Ishikawa (cell line): ENCODE measurements around the gene G3BP2.

Experiments used
- CEBPB ChIP-seq: IDR thresholded peaks from 2 replicates; pipeline ENCODE4 v1.6.1; 2012
- CREB1 ChIP-seq: IDR thresholded peaks from 2 replicates; pipeline ENCODE4 v1.6.1; 2012; ENCODE audit warnings: low read depth
- EGR1 ChIP-seq: IDR thresholded peaks from 2 replicates; pipeline ENCODE4 v1.6.1; 2012
- EP300 ChIP-seq: IDR thresholded peaks from 2 replicates; pipeline ENCODE4 v1.6.1; 2012; ENCODE audit warnings: borderline replicate concordance
- FOXM1 ChIP-seq: IDR thresholded peaks from 2 replicates; pipeline ENCODE4 v1.6.1; 2012; ENCODE audit warnings: low read depth, borderline replicate concordance
- NFIC ChIP-seq: IDR thresholded peaks from 2 replicates; pipeline ENCODE4 v1.6.1; 2012
- RAD21 ChIP-seq: IDR thresholded peaks from 2 replicates; pipeline ENCODE4 v1.6.1; 2012; ENCODE audit warnings: low read depth
- TAF1 ChIP-seq: IDR thresholded peaks from 2 replicates; pipeline ENCODE4 v1.6.1; 2012; ENCODE audit warnings: low read depth, mild to moderate bottlenecking
- TCF12 ChIP-seq: IDR thresholded peaks from 2 replicates; pipeline ENCODE4 v1.6.1; 2012; ENCODE audit warnings: low read depth
- TEAD4 ChIP-seq: IDR thresholded peaks from 2 replicates; pipeline ENCODE4 v1.6.1; 2012
- YY1 ChIP-seq: IDR thresholded peaks from 2 replicates; pipeline ENCODE4 v1.6.1; 2012; ENCODE audit warnings: low read depth
- ZBTB7A ChIP-seq: IDR thresholded peaks from 2 replicates; pipeline ENCODE4 v1.6.1; 2012; ENCODE audit warnings: low read depth
- TF ChIP-seq, protein P1 (sequence below): IDR thresholded peaks from 2 replicates; pipeline ENCODE4 v1.6.1; 2012
- TF ChIP-seq, protein P2 (sequence below): IDR thresholded peaks from 2 replicates; pipeline ENCODE4 v1.6.1; 2012
- TF ChIP-seq, protein P3 (sequence below): IDR thresholded peaks from 2 replicates; pipeline ENCODE4 v1.6.1; 2012; ENCODE audit warnings: low read depth, mild to moderate bottlenecking

The G3BP2 gene

DNA sequence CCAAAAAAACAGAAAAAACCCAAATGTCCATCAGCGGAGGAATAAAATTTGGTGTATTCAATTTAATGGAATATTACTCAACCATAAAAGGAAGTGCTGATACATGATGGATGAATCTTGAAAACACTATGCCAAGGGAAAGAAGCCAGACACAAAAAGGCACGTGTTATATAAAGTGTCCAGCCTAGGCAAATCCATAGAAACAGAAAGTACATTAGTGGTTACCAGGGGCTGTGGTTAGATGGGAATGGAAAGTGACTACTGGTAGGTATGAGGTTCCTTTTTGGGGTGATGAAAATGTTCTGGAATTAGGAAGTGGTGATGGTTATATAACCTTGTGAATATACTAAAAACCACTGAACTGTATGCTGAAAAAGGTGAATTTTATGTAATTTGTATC, 39.4 kb downstream of the G3BP2 start:
- no peak for TF ChIP-seq EGR1
- TF ChIP-seq TCF12 = no peak
- TF ChIP-seq FOXM1 = no peak
- no peak for TF ChIP-seq CEBPB
- TF ChIP-seq, protein P1, sequence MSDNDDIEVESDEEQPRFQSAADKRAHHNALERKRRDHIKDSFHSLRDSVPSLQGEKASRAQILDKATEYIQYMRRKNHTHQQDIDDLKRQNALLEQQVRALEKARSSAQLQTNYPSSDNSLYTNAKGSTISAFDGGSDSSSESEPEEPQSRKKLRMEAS = no peak
- no peak for TF ChIP-seq CREB1
- TF ChIP-seq ZBTB7A = no peak
- TF ChIP-seq, protein P2, sequence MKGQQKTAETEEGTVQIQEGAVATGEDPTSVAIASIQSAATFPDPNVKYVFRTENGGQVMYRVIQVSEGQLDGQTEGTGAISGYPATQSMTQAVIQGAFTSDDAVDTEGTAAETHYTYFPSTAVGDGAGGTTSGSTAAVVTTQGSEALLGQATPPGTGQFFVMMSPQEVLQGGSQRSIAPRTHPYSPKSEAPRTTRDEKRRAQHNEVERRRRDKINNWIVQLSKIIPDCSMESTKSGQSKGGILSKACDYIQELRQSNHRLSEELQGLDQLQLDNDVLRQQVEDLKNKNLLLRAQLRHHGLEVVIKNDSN = no peak
- TF ChIP-seq RAD21 = no peak
- no peak for TF ChIP-seq TAF1
- no peak for TF ChIP-seq YY1
- no peak for TF ChIP-seq NFIC
- TF ChIP-seq TEAD4 = no peak

DNA sequence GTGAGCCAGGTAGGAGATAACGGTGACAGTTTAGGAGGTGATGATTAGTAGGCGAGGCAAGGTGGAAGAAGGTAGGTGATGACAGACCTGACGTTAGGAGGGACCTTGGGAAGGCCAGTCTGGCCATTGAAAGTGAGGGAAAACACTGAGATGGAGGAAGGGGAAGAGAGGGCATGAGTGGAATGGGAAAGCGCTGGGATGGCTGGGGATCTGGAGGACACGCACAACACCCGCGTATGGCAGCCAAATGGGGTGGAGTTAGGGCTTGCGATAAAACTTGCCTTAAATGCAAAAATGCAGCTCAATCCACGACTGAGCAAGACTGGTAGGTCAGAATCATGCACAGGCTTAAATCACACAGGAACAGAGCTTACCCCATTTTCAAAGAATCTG, 42.3 kb downstream of the G3BP2 start:
- TF ChIP-seq, protein P3, sequence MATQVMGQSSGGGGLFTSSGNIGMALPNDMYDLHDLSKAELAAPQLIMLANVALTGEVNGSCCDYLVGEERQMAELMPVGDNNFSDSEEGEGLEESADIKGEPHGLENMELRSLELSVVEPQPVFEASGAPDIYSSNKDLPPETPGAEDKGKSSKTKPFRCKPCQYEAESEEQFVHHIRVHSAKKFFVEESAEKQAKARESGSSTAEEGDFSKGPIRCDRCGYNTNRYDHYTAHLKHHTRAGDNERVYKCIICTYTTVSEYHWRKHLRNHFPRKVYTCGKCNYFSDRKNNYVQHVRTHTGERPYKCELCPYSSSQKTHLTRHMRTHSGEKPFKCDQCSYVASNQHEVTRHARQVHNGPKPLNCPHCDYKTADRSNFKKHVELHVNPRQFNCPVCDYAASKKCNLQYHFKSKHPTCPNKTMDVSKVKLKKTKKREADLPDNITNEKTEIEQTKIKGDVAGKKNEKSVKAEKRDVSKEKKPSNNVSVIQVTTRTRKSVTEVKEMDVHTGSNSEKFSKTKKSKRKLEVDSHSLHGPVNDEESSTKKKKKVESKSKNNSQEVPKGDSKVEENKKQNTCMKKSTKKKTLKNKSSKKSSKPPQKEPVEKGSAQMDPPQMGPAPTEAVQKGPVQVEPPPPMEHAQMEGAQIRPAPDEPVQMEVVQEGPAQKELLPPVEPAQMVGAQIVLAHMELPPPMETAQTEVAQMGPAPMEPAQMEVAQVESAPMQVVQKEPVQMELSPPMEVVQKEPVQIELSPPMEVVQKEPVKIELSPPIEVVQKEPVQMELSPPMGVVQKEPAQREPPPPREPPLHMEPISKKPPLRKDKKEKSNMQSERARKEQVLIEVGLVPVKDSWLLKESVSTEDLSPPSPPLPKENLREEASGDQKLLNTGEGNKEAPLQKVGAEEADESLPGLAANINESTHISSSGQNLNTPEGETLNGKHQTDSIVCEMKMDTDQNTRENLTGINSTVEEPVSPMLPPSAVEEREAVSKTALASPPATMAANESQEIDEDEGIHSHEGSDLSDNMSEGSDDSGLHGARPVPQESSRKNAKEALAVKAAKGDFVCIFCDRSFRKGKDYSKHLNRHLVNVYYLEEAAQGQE = no peak
- TF ChIP-seq TEAD4 (no peak), TCF12 (no peak), EGR1 (no peak), YY1 (no peak), ZBTB7A (no peak), TAF1 (no peak), EP300 (no peak), NFIC (no peak), CEBPB (no peak), RAD21 (no peak)
- TF ChIP-seq, protein P1 = no peak; the same call in 1 of the 2 replicates
- TF ChIP-seq, protein P2 = no peak

DNA sequence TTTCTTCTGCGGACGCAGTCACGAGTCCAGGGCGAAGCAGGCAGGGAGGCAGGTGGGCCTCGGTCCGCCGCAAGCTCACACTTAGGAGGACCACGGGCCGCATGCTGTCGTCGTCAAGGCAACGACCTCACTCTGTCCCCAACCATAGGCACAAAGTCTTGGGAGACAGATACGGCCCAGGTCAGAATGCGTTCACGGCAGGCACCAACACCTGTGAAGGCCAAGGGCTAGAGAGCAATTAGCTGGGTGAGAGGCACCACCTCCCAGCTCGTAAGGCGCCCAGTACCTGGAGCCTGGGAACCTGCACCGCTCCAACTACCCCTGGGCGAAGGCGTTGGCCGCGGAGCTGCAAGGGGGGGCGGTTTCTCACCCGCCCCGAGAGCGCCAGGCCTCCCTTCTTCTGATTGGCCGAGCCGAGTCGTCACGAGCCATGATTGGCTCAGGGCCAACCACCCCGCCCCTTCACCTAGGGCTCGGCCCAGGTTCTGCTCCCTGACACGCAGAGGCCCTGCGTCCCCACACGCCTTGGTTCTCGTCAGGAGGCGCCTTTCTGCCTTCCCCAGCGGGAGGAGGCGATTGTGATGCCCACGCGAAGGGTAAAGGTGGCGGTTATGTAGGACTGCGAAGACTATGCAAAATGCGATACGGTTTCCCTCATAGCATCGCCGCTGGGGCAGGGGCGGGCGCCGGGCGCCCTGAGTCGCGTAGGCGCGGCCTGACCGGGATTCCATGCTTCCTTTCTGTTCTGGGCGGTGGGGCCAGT, 42.9 kb downstream of the G3BP2 start, which contains the start of gene CDKL2:
Gene CDKL2 (minus strand): TSS at position 355 of the 763 bp plus-strand sequence. CDS start 4,540 bp downstream, outside the sequence.
- TF ChIP-seq TCF12 = peak; percentile 46; the same call in 1 of the 2 replicates
- TF ChIP-seq, protein P1 = peak; percentile 71
- TF ChIP-seq TAF1 = peak; percentile 53
- TF ChIP-seq, protein P2 = peak; percentile 79
- TF ChIP-seq CREB1 = no peak
- TF ChIP-seq RAD21 = peak; percentile 9; the same call in 1 of the 2 replicates
- no peak for TF ChIP-seq FOXM1
- TF ChIP-seq EGR1 = no peak
- TF ChIP-seq NFIC = peak; percentile 91
- TF ChIP-seq TEAD4 = no peak

DNA sequence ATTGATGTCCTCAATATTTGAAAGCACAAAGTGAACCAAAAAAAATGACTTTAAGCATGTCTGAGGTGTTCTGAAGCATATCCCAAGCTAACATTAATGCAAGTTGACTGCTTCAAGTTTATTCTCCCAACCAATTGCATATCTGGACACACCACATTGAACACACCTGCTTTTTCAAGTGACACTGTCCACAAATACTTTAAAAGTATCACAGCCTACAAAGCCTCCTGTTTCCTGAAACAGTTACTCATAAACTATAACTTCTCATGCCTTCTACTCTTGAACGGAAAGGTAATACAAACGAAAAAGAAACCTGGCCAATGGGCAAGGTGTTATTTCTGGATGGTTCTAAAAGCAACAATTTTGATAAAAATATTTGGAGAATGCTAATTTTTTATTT, 44.0 kb downstream of the G3BP2 start:
- TF ChIP-seq, protein P1 = no peak
- TF ChIP-seq EP300 = no peak
- TF ChIP-seq TAF1 = no peak
- TF ChIP-seq CREB1 = no peak
- no peak for TF ChIP-seq TEAD4
- TF ChIP-seq ZBTB7A = no peak

DNA sequence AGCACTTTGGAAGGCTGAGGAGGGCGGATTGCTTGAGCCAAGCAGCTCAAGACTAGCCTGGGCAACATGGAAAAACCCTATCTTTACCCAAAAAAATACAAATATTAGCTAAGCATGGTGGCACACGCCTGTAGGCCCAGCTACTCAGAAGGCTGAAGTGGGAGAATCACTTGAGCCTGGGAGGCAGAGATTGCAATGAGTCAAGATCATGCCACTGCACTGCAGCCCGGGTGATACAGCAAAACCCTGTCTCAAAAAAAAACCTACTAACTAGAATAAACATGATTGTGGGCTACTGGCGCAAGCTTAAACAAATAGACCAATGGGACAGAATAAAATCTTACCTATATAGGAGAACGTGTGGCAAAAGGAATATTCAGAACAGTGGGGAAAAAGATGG, 50.2 kb downstream of the G3BP2 start:
- no peak for TF ChIP-seq YY1

DNA sequence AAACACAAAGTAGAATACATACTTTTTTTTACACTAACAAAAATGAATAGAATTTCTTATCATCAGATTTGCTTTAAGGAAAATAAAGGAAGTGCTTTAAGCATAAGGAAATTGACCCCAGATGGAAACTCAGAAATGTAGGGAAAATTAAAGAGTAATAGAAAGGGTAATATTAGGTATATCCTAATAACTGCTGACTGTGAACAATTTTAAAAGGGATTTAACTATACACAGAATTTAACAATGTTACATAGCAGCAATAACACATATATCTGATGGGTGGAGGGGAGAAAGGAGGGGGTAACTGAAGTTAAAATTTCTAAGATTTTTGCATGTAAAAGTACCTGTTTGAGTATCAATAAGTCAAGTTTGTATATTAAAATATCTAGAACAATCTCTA, 51.5 kb downstream of the G3BP2 start:
- TF ChIP-seq, protein P1 = no peak
- no peak for TF ChIP-seq NFIC
- TF ChIP-seq, protein P3 = no peak
- TF ChIP-seq CREB1 = no peak
- no peak for TF ChIP-seq FOXM1
- no peak for TF ChIP-seq EP300
- no peak for TF ChIP-seq TCF12
- TF ChIP-seq ZBTB7A = no peak
- TF ChIP-seq TEAD4 = no peak
- TF ChIP-seq, protein P2 = no peak
- no peak for TF ChIP-seq YY1
- TF ChIP-seq EGR1 = no peak
- TF ChIP-seq CEBPB = no peak
- no peak for TF ChIP-seq TAF1
- TF ChIP-seq RAD21 = no peak
